SK-N-SH (cell line): ENCODE results near the gene BMP6.

Experiments used
- CTCF ChIP-seq: fragments of 200-600 bp; sonication (generic); IDR thresholded peaks from 2 replicates; pipeline ENCODE4 v1.6.1; 2017; ENCODE audit warnings: antibody characterized with exemption, mild to moderate bottlenecking, moderate library complexity
- EP300 ChIP-seq, 2 experiments: IDR thresholded peaks; 2 replicates each; pipeline versions ENCODE4 v1.4.0 to v1.6.1; 2012; ENCODE audit warnings: borderline replicate concordance in 1 of 2, low read depth in 1 of 2, low read length in 1 of 2
- FOSL2 ChIP-seq: IDR thresholded peaks from 2 replicates; pipeline ENCODE4 v1.4.0; 2012; ENCODE audit warnings: low read depth, mild to moderate bottlenecking, moderate library complexity, borderline replicate concordance
- GATA2 ChIP-seq: sonication (generic); formaldehyde crosslinking; IDR thresholded peaks from 2 replicates; pipeline ENCODE4 v1.5.0; 2020; ENCODE audit warnings: mild to moderate bottlenecking, missing genetic modification reagents
- NRF1 ChIP-seq: IDR thresholded peaks from 2 replicates; pipeline ENCODE4 v1.6.1; 2012; ENCODE audit warnings: low read depth, mild to moderate bottlenecking, low read length
- RAD21 ChIP-seq: IDR thresholded peaks from 2 replicates; pipeline ENCODE4 v1.6.1; 2012; ENCODE audit warnings: mild to moderate bottlenecking, low read length
- TF ChIP-seq, protein P1 (sequence below): IDR thresholded peaks from 2 replicates; pipeline ENCODE4 v1.6.1; 2012; ENCODE audit warnings: mild to moderate bottlenecking, low read depth, low read length, moderate library complexity

DNA sequence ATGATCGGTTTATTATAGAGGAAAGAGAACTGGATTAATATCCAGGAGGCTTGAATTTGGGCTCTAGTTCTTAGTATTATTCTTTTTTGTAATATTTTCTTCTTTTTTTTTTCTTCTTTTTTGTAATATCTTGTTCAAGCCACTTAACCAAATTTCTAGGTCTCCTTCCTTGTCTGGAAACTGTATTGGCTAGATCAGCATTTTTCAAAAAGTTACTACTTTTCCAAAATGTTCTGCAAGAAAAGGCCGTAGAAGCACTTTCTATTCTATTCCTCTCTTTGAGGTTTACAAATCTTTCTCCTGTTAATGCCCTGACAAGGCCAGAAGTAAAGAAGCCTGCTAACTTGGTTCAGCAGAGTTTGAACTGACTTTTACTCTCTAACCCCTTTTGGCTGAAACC, 12.0 kb downstream of the BMP6 start:
- TF ChIP-seq, protein P1, sequence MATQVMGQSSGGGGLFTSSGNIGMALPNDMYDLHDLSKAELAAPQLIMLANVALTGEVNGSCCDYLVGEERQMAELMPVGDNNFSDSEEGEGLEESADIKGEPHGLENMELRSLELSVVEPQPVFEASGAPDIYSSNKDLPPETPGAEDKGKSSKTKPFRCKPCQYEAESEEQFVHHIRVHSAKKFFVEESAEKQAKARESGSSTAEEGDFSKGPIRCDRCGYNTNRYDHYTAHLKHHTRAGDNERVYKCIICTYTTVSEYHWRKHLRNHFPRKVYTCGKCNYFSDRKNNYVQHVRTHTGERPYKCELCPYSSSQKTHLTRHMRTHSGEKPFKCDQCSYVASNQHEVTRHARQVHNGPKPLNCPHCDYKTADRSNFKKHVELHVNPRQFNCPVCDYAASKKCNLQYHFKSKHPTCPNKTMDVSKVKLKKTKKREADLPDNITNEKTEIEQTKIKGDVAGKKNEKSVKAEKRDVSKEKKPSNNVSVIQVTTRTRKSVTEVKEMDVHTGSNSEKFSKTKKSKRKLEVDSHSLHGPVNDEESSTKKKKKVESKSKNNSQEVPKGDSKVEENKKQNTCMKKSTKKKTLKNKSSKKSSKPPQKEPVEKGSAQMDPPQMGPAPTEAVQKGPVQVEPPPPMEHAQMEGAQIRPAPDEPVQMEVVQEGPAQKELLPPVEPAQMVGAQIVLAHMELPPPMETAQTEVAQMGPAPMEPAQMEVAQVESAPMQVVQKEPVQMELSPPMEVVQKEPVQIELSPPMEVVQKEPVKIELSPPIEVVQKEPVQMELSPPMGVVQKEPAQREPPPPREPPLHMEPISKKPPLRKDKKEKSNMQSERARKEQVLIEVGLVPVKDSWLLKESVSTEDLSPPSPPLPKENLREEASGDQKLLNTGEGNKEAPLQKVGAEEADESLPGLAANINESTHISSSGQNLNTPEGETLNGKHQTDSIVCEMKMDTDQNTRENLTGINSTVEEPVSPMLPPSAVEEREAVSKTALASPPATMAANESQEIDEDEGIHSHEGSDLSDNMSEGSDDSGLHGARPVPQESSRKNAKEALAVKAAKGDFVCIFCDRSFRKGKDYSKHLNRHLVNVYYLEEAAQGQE = no peak
- TF ChIP-seq GATA2 (CRISPR knock-in tag) (no peak), NRF1 (no peak), FOSL2 (no peak), RAD21 (no peak), CTCF (no peak), EP300 (IDR thresholded peaks at IDR 0.05; ENCODE audit: borderline replicate concordance in 1 of 2, low read depth in 1 of 2, low read length in 1 of 2) (no peak)
